NB4 (cell line): Measurements from ENCODE around the gene BAHCC1.
A peak's percentile ranks its signal among the peaks of the same experiment; 100 is the strongest.
"Not testable (repeated sequence)": the region's sequence is repeated elsewhere in the genome, so short reads cannot be mapped to it uniquely, and the experiment has no call there.

ENCODE experiments used
- DNase-seq: peaks from one replicate; pipeline ENCODE4 v3.0.0; 2010; ENCODE audit warnings: low read depth
- H3K4me3 ChIP-seq: one replicate; pipeline ENCODE4 v1.5.1; 2011; ENCODE audit warnings: mild to moderate bottlenecking, low read depth, low read length, moderate library complexity
- MYC ChIP-seq: IDR thresholded peaks from 2 replicates; pipeline ENCODE4 v1.6.1; 2011; ENCODE audit warnings: low read depth, low read length
- POLR2A ChIP-seq: IDR thresholded peaks from 2 replicates; pipeline ENCODE4 v1.6.1; 2011; ENCODE audit warnings: mild to moderate bottlenecking; ENCODE audit not compliant: insufficient read length; ENCODE audit errors: extremely low read depth
- TF ChIP-seq, protein P1 (sequence below): IDR thresholded peaks from 2 replicates; pipeline ENCODE4 v1.6.1; 2011; ENCODE audit warnings: low read depth, low read length
- TF ChIP-seq, protein P2 (sequence below): IDR thresholded peaks from one replicate; pipeline ENCODE4 v1.5.1; 2012; ENCODE audit warnings: low read depth, low read length

BAHCC1 gene

DNA sequence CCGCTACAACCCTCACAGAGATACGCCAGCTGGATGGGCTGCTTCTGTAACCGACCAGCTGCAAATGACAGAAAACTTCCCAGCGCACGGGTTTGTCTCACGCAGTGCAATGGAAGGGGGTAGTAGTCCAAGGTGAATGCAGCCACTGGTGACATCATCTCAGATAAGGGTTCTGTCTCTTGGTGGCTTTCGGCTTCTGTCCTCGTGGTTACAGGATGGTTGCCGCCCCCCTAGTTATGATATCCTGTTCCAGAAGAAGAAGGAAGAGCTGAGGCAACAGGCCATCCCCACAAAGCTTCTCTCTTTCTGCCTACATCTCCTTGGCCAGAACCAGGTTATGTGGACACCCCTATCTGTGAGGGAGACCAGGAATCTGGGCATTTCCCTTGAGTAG lies 40.3 kb upstream of the BAHCC1 start:
- no peak overlapping the region for H3K4me3 ChIP-seq
- TF ChIP-seq, protein P1, sequence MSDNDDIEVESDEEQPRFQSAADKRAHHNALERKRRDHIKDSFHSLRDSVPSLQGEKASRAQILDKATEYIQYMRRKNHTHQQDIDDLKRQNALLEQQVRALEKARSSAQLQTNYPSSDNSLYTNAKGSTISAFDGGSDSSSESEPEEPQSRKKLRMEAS, result peak; percentile 79
- TF ChIP-seq MYC, result 0 out of 2 replicates have a peak, but pooled peaks have one; percentile 31
- TF ChIP-seq POLR2A, result no peak
- TF ChIP-seq, protein P2, sequence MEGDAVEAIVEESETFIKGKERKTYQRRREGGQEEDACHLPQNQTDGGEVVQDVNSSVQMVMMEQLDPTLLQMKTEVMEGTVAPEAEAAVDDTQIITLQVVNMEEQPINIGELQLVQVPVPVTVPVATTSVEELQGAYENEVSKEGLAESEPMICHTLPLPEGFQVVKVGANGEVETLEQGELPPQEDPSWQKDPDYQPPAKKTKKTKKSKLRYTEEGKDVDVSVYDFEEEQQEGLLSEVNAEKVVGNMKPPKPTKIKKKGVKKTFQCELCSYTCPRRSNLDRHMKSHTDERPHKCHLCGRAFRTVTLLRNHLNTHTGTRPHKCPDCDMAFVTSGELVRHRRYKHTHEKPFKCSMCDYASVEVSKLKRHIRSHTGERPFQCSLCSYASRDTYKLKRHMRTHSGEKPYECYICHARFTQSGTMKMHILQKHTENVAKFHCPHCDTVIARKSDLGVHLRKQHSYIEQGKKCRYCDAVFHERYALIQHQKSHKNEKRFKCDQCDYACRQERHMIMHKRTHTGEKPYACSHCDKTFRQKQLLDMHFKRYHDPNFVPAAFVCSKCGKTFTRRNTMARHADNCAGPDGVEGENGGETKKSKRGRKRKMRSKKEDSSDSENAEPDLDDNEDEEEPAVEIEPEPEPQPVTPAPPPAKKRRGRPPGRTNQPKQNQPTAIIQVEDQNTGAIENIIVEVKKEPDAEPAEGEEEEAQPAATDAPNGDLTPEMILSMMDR, result no peak
- peak; percentile 76 for DNase-seq

DNA sequence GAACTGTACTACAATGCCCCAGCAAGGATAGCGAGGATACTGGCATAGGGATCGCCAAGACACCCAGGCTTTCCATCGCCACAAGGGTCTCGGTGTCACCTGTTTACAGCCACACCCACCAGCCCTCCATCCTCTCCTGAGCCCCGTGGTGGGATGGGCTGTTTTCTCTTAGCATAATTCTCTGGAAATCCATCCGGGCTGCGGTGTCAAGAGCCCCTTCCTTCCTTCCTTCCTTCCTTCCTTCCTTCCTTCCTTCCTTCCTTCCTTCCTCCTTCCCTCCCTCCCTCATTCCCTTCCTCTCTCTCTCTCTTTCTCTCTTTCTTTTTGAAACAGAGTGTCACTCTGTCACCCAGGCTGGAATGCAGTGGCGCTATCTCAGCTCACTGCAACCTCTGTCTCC lies 36.0 kb upstream of the BAHCC1 start:
- no peak for DNase-seq
- TF ChIP-seq, protein P1, result no peak
- TF ChIP-seq, protein P2, result no peak
- no peak for TF ChIP-seq POLR2A
- no peak for TF ChIP-seq MYC
- no peak overlapping the region for H3K4me3 ChIP-seq

DNA sequence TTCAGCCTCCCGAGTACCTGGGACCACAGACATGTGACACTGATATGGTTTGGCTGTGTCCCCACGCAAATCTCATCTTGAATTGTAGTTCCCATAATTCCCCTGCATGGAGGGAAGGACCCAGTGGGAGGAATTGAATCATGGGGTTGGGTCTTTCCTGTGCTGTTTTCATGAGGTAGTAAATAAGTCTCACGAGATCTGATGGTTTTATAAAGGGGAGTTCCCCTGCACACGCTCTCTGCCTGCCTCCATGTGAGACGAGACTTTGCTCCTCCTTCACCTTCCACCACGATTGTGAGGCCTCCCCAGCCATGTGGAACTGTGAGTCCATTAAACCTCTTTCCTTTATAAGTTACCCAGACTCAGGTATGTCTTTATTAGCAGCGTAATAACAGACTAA lies 33.3 kb upstream of the BAHCC1 start:
- H3K4me3 ChIP-seq, DNase-seq: not testable (repeated sequence)

DNA sequence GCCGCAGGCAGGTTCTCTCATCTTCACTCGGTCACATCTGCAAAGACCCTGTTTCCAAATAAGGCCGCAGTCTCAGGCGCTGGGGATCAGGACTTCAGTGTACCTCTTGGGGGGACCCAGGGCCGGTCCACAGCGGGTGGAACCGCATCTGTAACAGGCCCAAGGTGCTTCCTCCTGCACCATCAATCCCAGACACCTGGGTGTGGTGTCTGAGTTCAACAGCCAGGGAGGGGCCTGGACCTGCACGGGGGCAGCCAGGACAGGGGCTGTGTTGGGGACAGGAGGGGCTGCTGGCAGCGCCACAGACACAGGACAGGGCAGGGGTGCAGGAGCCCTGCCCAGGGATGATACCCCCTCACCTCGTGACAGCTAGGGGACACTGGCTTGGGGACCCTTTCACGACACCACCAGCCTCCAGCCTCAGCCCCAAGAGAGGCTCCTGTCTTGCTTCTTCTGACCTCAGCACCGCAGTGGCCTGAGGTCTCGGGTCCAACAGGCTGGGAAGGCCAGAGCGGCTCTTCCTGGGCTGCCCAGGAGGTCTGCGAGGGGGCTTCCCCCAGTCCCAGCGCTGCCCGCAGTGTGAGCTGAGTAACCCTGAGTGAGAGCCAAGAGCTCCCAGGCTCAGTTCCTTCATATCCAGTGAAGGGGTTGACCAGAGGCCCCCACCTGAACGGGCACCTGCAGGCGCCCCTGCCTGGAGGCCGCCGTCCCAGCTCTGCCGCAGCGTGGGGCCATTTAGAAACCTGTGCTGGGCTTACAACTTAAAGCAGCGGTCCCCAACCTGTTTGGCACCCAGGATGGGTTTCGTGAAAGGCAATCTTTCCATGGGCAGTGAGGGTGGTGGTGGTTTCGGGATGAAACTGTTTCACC lies 30.7 kb upstream of the BAHCC1 start:
- DNase-seq, result no peak
- H3K4me3 ChIP-seq, result no peak overlapping the region
- TF ChIP-seq, protein P1, result no peak
- TF ChIP-seq POLR2A (no peak), MYC (no peak)
- TF ChIP-seq, protein P2, result no peak

DNA sequence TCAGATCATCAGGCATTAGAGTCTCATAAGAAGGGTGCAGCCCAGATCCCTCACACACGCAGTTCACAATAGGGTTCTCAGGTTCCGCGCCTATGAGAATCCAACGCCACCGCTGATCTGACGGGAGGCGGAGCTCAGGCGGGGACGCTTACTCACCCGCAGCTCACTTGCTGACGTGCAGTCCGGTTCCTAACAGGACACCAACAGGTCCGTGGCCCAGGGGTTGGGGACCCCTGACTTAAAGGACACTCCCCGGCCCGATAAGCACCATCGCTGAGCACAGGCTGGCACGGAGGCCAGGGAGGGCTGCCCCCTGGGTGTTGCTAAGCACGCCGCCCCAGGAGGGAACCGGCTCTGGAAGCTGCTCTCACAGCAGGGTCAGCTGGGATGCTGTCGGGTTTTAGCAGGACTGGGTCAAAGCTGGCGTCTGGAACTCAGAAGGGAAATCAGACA lies 30.1 kb upstream of the BAHCC1 start:
- TF ChIP-seq POLR2A (no peak), MYC (no peak)
- TF ChIP-seq, protein P1, result no peak
- TF ChIP-seq, protein P2, result no peak
- DNase-seq, result no peak
- H3K4me3 ChIP-seq, result no peak overlapping the region
